GM13976 (cell line): ENCODE data around the gene SERPINB1.

Experiments
- DNase-seq: peaks from one replicate; pipeline ENCODE4 v3.0.0; 2012; ENCODE audit warnings: low spot score
- CTCF ChIP-seq: IDR thresholded peaks from 2 replicates; pipeline ENCODE4 v1.5.1; 2012; ENCODE audit warnings: borderline replicate concordance, mild to moderate bottlenecking; ENCODE audit not compliant: insufficient read depth; ENCODE audit errors: extremely low read depth, missing control alignments, control extremely low read depth
- in situ Hi-C: fragments of 300-500 bp; cut with MboI; formaldehyde crosslinking; loops from one replicate; pipeline ENCODE4 v1.12.0; 2022; ENCODE audit warnings: low sequenced_read_pairs, mixed read lengths, inconsistent platforms; ENCODE audit not compliant: unreplicated experiment

SERPINB1 gene

GRCh38 chr6:2795162-2795561 lies 46.5 kb downstream of the SERPINB1 start:
- in situ Hi-C loops = no loop called here
- no peak for DNase-seq
- TF ChIP-seq CTCF = no peak

DNA sequence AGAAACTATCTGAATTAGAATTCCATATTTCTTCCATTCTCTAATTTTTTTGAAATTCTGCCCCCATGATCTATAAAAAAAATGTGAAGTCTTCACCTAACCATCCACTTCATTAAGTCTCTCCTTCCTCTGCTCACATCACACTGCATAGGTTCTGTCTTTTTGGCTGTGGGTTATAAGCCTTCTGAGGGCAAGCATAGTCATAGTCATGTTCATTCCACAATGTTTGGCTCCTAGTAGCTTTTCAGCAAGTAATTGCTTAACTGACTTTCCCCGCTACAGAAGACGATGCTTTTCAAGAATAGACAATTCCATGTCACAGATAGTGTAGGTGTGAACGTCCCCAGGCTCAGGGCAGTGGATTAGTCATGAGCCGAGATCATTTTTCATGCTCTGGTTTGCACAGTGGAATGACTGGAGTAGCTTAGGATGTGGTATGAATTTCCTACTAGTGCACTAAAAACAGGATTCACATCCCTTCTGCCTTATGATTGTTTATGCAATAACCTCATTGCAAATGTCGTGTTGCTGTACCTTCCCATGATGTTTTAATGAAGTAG lies 47.4 kb downstream of the SERPINB1 start:
- in situ Hi-C loops = no loop called here
- no peak for DNase-seq
- no peak for TF ChIP-seq CTCF

DNA sequence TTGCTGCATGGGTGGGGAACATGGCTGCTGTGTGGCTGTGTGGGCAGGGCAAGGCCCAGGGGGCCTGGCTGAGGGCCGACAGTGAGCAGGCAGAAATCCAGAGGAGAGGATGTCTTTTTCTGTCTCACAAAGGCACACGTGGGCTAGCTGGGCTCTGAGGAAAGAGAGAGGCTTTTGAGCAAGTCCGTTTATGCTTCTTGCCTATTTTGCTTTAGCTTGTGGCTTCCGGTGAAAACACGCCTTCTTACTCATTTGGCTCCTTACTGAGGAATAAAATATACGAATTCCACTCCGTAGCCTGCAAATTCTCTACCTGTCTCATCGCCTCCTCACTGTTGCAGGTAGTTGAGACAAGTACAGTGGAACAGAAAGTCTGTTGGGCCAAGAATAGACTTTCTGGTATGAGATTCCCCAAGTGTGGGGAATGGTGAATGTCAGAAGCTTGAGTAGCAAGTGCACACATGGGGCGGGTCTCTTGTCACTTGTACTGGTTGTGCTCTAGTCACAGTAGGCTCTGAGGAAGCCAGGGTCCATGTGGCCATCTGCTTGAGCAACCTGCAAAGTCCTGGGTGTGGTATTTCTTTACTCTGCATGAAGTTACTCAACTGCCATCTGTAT lies 48.0 kb downstream of the SERPINB1 start:
- in situ Hi-C loops = no loop called here
- DNase-seq = no peak
- no peak for TF ChIP-seq CTCF

- TF ChIP-seq CTCF = no peak
- in situ Hi-C loops = no loop called here
- DNase-seq = no peak
Measured at GRCh38 chr6:2792330-2793110, 49.1 kb downstream of the SERPINB1 start.

- no peak for TF ChIP-seq CTCF
- in situ Hi-C loops = no loop called here
- no peak for DNase-seq
Measured at GRCh38 chr6:2791450-2791974, 50.2 kb downstream of the SERPINB1 start.

GRCh38 chr6:2790588-2791449 lies 50.8 kb downstream of the SERPINB1 start:
- peak; percentile 51 for TF ChIP-seq CTCF
- in situ Hi-C loops = no loop called here
- peak; percentile 74 for DNase-seq
